Upper lobe of right lung (tissue), 1 donor: ENCODE results near the gene ANKS1B. TPM values are rescaled to one million over a fixed set of nuclear protein-coding genes. Genes with fewer than 3 reads are reported as not detected.

Experiments
- ATAC-seq: fragments of 200-7000 bp; cut with Tn5 transposase; one replicate; pipeline ENCODE4 v1.9.1; 2020; ENCODE audit warnings: mild to moderate bottlenecking, moderate library complexity
- DNase-seq: peaks from one replicate; pipeline ENCODE4 v3.0.0-alpha.2; 2020
- H3K27ac ChIP-seq: fragments of 200-600 bp; one replicate; pipeline ENCODE4 v1.8.0; 2022
- H3K27me3 ChIP-seq: fragments of 200-600 bp; one replicate; pipeline ENCODE4 v1.8.0; 2022; ENCODE audit warnings: mild to moderate bottlenecking
- H3K36me3 ChIP-seq: fragments of 200-600 bp; one replicate; pipeline ENCODE4 v1.8.0; 2022
- H3K4me1 ChIP-seq: fragments of 200-600 bp; one replicate; pipeline ENCODE4 v1.8.0; 2022
- H3K4me3 ChIP-seq: fragments of 200-600 bp; one replicate; pipeline ENCODE4 v1.8.0; 2022; ENCODE audit warnings: mild to moderate bottlenecking
- H3K9me3 ChIP-seq: fragments of 200-600 bp; one replicate; pipeline ENCODE4 v1.8.0; 2022
- intact Hi-C: fragments of 100-400 bp; cut with DNase I; formaldehyde crosslinking; loops from one replicate; pipeline ENCODE4 v1.11.0; 2022
- total RNA-seq: library from RNA; stranded (reverse); fragmentation: NEBNext Ultra II Directional; extraction: Animal tissue kit (Norgen Biotek cat#: 25700); gene quantifications from one replicate; pipeline ENCODE4 v1.2.1, GENCODE V29; 2021
- TF ChIP-seq, protein P1 (sequence below): fragments of 200-600 bp; IDR thresholded peaks from one replicate; pipeline ENCODE4 v1.8.0; 2022; ENCODE audit warnings: antibody characterized with exemption
- donor health status: DM: no; HTN: yes; CAD: no; lungs with severe emphysema.

ANKS1B gene
- total RNA-seq, 1 donor from 2014 or later = 5.3 TPM

DNA sequence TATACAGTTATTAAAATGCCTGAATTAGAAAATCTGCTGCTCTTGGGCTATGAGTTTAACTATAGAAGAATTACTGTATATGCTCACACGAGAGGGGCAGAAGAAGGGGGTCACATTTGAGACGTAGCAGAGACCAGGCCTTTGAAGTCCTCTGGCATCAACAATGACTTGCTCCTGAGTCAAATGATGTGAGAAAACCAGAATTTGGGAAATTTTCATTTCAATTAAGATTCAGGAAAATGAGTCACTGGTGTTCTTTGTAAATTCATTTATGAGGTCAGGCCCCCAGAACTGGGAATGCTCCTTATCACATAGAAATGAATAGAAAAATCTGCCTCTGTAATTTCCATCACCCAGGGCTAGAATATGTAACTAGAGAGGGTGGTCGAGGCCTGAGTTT is 1246.7 kb downstream of the ANKS1B start:
- no peaks in the 10 kb centered on the region for H3K9me3 ChIP-seq
- TF ChIP-seq, protein P1, sequence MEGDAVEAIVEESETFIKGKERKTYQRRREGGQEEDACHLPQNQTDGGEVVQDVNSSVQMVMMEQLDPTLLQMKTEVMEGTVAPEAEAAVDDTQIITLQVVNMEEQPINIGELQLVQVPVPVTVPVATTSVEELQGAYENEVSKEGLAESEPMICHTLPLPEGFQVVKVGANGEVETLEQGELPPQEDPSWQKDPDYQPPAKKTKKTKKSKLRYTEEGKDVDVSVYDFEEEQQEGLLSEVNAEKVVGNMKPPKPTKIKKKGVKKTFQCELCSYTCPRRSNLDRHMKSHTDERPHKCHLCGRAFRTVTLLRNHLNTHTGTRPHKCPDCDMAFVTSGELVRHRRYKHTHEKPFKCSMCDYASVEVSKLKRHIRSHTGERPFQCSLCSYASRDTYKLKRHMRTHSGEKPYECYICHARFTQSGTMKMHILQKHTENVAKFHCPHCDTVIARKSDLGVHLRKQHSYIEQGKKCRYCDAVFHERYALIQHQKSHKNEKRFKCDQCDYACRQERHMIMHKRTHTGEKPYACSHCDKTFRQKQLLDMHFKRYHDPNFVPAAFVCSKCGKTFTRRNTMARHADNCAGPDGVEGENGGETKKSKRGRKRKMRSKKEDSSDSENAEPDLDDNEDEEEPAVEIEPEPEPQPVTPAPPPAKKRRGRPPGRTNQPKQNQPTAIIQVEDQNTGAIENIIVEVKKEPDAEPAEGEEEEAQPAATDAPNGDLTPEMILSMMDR = no peak
- no peak overlapping the region for H3K4me3 ChIP-seq
- DNase-seq (no peak), ATAC-seq (no peak)
- H3K27me3 ChIP-seq = no peaks in the 10 kb centered on the region
- H3K4me1 ChIP-seq = peaks cover 8% of the 10 kb centered on the region
- H3K27ac ChIP-seq = no peak overlapping the region
- intact Hi-C loops = no loop called here
- peaks cover 22% of the 10 kb centered on the region for H3K36me3 ChIP-seq

DNA sequence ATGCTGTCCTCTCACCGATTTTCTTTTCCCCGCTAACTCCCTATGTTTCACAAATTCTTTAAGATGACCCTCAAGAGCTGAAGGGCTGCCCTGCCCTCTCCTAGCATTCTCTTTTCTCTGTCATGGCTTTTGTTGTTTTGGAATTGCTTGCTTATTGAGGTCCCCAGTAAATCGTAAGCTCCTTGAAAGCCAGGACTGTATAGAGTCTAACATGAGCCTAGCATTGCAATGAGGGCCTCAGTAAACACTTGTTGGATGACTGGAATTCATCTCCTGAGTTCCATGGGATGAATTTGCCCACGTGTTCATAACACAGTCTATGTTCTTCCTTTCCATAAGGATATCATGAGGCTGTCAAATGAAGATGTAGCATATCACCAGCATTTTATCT is 1247.4 kb downstream of the ANKS1B start:
- DNase-seq (no peak), ATAC-seq (peak; percentile 9)
- Histone ChIP-seq H3K9me3 (no peaks in the 10 kb centered on the region), H3K27ac (no peak overlapping the region), H3K4me1 (peaks cover 8% of the 10 kb centered on the region), H3K27me3 (no peaks in the 10 kb centered on the region), H3K4me3 (no peak overlapping the region), H3K36me3 (peaks cover 29% of the 10 kb centered on the region)
- intact Hi-C loops = no loop called here
- TF ChIP-seq, protein P1 = no peak

DNA sequence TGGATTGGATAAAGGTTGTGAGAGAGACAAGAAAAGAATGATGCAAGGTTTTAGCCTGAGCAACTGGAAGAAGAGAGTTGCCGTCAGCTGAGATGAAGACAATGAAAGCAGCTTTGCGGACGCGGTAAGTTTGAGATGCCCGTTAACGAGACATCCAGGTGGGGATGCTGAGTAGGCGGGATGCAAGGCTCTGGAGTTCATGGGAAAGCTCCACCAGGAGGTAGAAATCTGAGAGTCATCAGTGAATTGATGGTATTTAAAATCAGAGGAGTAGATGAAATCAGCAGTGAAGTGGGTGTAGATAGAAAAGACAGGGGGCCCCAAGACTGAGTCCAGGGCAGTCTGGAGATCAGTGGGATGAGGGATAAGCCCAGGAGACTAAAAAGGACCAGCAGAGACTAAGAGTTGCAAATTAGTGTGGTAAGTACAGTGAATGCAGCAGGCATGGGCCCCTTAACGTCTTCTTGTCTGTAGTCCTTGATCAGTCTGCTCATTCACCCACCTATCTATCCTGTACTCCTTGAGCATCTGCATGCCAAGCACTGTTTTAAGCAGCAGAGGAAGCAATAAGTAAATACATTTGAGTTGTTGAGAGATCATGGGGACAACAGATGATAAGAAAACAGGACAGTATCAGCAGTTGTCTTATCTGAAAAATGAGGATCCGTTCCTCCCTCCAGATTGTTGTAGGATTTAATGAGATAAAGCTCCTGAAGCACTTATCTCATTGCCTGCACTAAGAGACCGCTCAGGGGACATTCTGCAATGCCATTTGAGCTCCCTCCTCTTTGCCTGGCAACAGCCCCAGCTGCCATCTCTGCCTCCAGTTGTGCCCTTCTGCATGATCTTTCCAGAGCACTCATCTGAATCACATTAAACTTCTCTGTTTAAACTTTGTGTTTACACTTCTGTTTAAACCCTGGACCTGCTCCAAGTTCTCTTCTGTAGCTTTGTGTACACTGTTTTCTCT is 1248.1 kb downstream of the ANKS1B start:
- Histone ChIP-seq H3K36me3 (peaks cover 36% of the 10 kb centered on the region), H3K4me1 (peaks cover 8% of the 10 kb centered on the region), H3K9me3 (no peaks in the 10 kb centered on the region), H3K27me3 (no peaks in the 10 kb centered on the region), H3K27ac (no peak overlapping the region), H3K4me3 (no peak overlapping the region)
- ATAC-seq (peak; percentile 11), DNase-seq (no peak)
- TF ChIP-seq, protein P1 = no peak
- intact Hi-C loops = no loop called here

DNA sequence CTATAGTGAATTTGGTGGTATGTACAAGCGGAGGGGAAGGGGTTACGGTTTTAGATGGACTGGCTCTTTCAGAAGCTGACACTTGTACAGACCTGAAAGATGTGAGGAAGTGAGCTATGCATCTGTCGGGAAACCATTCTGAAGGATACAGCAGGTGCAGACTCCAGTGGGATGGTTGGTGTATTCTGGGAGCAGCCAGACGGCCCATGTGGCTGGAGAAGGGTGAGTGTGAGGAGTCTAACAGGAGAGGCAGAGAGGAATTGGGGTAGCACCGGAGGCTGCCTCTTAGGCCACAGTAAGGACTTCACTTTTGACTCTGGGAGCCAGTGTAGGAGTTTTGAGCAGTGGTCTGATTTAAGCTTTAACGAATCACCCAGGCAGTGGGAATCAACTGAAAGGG is 1248.9 kb downstream of the ANKS1B start:
- TF ChIP-seq, protein P1 = no peak
- Histone ChIP-seq H3K4me1 (peaks cover 8% of the 10 kb centered on the region), H3K4me3 (no peak overlapping the region), H3K9me3 (no peaks in the 10 kb centered on the region), H3K27ac (no peak overlapping the region), H3K36me3 (peaks cover 41% of the 10 kb centered on the region), H3K27me3 (no peaks in the 10 kb centered on the region)
- DNase-seq (no peak), ATAC-seq (no peak)
- intact Hi-C loops = no loop called here

DNA sequence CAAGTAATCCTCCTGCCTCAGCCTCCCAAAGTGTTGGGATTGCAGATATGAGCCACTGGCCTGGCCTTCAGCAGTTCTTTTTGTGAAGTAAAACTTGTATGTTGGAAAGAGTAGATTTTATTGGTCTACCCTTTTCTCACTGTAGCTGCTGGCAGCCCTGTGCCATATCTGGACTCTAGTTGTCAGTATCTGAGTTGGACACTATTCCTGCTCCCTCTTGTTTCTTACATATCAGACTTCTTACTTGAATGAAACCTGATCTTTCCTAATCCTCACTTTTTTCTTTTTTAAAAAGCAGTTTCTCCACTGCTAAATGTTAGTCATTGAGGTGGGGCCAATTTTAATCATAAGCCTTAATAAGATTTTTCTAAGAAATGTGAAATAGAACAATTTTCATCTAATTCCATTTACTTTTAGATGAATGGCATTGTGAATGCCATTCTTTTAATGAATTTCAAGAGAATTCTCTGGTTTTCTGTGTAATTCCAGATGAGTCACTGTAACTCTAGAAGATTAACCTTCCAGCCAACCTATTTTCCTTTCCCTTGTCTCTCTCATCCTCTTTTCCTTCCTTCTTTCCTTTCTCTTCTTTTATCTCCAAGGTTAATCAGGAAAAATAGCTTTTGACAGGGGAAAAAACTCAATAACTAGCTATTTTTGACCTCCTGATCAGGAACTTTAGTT is 1250.9 kb downstream of the ANKS1B start:
- Histone ChIP-seq H3K4me3 (no peak overlapping the region), H3K27ac (no peak overlapping the region), H3K27me3 (no peaks in the 10 kb centered on the region), H3K4me1 (peaks cover 8% of the 10 kb centered on the region), H3K36me3 (peaks cover 61% of the 10 kb centered on the region), H3K9me3 (no peaks in the 10 kb centered on the region)
- TF ChIP-seq, protein P1 = no peak
- DNase-seq (no peak), ATAC-seq (no peak)
- intact Hi-C loops = no loop called here
